Astrocyte of the spinal cord (primary cell): ENCODE data around the gene CDK11B.

Source experiments
- DNase-seq: peaks from one replicate; pipeline ENCODE4 v3.0.0; 2011; ENCODE audit warnings: low read depth, low spot score
- H3K4me3 ChIP-seq: 2 replicates; pipeline ENCODE4 v1.5.1; 2011; ENCODE audit warnings: low read depth, mild to moderate bottlenecking, low read length, moderate library complexity
- in situ Hi-C: cut with HindIII; loops from 2 replicates; pipeline ENCODE4 v1.10.0; 2017; ENCODE audit warnings: low sequenced_read_pairs
- TF ChIP-seq, protein P1 (sequence below): IDR thresholded peaks from 2 replicates; pipeline ENCODE4 v1.5.1; 2012; ENCODE audit warnings: low read depth, mild to moderate bottlenecking, low read length, inconsistent platforms

Gene CDK11B

DNA sequence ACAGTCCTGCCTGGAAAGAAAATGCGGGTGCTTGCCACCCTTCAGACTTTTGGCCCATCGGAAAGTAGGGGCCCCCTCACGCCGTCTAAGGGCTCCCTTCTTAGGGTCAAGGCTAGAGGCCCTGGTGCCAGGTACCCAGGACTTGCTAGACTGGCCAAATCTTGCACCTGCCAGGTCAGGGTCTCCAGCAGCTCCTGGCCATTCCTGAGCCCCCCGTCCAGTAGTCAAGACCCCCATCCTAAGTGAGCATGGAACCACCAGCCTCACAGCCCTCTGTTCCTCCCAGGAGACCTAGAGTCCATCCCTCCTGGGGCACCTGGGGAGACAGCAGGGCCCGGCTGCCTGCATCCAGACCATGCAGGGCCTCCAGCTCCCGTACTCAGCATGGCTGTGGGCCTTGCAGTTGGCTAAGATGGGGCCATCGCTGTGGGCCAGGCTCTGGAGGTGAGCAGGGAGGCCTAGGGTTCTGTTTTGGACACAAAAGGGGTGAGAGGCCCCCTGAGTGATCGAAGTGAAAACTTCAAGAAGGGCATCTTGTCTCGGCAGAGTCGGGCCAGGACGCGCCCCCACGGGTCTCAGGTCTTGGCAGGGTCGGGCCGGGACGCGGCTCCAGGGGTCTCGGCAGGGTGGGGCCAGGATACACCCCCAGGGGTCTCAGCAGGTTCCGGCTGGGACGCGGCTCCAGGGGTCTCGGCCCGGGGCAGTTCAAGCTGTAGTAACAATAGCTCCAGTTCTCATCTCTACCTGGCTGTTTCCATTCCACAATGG lies 64.8 kb downstream of the CDK11B start:
- TF ChIP-seq, protein P1, sequence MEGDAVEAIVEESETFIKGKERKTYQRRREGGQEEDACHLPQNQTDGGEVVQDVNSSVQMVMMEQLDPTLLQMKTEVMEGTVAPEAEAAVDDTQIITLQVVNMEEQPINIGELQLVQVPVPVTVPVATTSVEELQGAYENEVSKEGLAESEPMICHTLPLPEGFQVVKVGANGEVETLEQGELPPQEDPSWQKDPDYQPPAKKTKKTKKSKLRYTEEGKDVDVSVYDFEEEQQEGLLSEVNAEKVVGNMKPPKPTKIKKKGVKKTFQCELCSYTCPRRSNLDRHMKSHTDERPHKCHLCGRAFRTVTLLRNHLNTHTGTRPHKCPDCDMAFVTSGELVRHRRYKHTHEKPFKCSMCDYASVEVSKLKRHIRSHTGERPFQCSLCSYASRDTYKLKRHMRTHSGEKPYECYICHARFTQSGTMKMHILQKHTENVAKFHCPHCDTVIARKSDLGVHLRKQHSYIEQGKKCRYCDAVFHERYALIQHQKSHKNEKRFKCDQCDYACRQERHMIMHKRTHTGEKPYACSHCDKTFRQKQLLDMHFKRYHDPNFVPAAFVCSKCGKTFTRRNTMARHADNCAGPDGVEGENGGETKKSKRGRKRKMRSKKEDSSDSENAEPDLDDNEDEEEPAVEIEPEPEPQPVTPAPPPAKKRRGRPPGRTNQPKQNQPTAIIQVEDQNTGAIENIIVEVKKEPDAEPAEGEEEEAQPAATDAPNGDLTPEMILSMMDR = no peak
- no peak overlapping the region for H3K4me3 ChIP-seq
- in situ Hi-C loops = no loop called here
- no peak for DNase-seq

DNA sequence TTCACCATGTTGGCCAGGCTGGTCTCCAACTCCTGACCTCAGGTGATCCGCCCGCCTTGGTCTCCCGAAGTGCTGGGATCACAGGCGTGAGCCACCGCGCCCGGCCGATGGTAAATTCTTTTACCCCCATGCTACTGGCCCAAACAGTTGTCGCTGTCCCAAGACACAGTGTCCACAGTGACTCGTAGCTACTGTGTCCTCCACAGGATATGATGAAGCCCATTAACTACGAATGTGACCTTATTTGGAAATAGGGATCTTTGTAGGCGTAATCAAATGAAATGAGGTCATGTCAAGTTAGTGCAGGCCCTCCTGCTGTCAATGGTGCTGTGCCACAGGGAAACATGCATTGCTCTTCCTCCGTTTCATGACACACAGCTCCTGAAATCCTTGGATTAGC lies 67.4 kb downstream of the CDK11B start:
- in situ Hi-C loops = no loop called here
- TF ChIP-seq, protein P1 = no peak
- no peak overlapping the region for H3K4me3 ChIP-seq
- DNase-seq = no peak
